Measurements from ENCODE around the gene UBE2D1. TPM values are rescaled to one million over a fixed set of nuclear protein-coding genes. Genes with fewer than 3 reads are reported as not detected.

Gene UBE2D1
- total and polyA plus RNA-seq, 2 of the 8 experiments (the other 6 are each of a cell fraction or from before 2014, with no cell fraction given) = 21.2 to 33.5 TPM

- 93% methylated on average over 2 of the region's 2 CpGs; no CpG with 5 or more reads in 1 of the 2 experiments for WGBS, 2 experiments (ENCODE audit: extremely low coverage in 1 of 2, insufficient coverage in 1 of 2, insufficient read length in 1 of 2, insufficient replicate concordance in 2 of 2, low coverage in 1 of 2, low lambda C conversion rate in 2 of 2, missing lambda C conversion rate in 1 of 2)
- DNase-seq (ENCODE audit: low read depth in 1 of 2, low spot score in 2 of 2) = no peak
- Histone ChIP-seq H2BK20ac (ENCODE audit: low read length) (no peak overlapping the region), H3K36me3 (ENCODE audit: control insufficient read depth in 2 of 4, insufficient read depth in 4 of 4, low read length in 3 of 4) (peaks cover 2 to 11% (median 3%) of the 10 kb centered on the region in 4 experiments; a peak in 2 of 8 replicates), H3K23ac (ENCODE audit: insufficient read length) (no peak overlapping the region), H2BK5ac (ENCODE audit: low read depth, low read length) (no peak overlapping the region), H3K14ac (ENCODE audit: insufficient read length) (no peak overlapping the region), H3K56ac (replicated peaks; ENCODE audit: insufficient read length, low read depth, low read length) (no peak overlapping the region), H3K18ac (ENCODE audit: extremely low read depth, low read length) (no peak overlapping the region), H3K23me2 (ENCODE audit: low read depth, low read length) (no peaks in the 10 kb centered on the region), H2BK15ac (ENCODE audit: low read length) (no peak overlapping the region), H2AK5ac (ENCODE audit: low read depth, low read length) (no peak overlapping the region), H3K9me3 (ENCODE audit: insufficient read depth in 2 of 2, low read depth in 1 of 2, low read length in 1 of 2) (no peaks in the 10 kb centered on the region), H3K79me2 (ENCODE audit: control insufficient read depth in 1 of 2, insufficient read depth in 2 of 2, low read length in 2 of 2) (peaks cover 0 to 18% of the 10 kb centered on the region in 2 experiments; a peak in 2 of 4 replicates), H3K4ac (replicated peaks; ENCODE audit: insufficient read length, low read depth, low read length) (no peak overlapping the region), H3K27me3 (replicated peaks in 1 of 4; ENCODE audit: control insufficient read depth in 3 of 4, extremely low read depth in 1 of 4, insufficient read depth in 3 of 4, low read length in 3 of 4) (no peaks in the 10 kb centered on the region), H3K9ac (replicated peaks in 1 of 4; ENCODE audit: extremely low read depth in 1 of 4, low read depth in 3 of 4, low read length in 3 of 4) (no peak overlapping the region), H2AFZ (ENCODE audit: low read length) (no peak overlapping the region), H2BK120ac (replicated peaks; ENCODE audit: low read depth, low read length) (no peak overlapping the region), H3K79me1 (ENCODE audit: low read depth, low read length) (no peaks in the 10 kb centered on the region; the same call in 1 of the 2 replicates), H2BK12ac (ENCODE audit: low read depth, low read length) (no peak overlapping the region), H4K8ac (ENCODE audit: extremely low read depth, insufficient read depth, low read length) (no peak overlapping the region), H3K27ac (ENCODE audit: low read depth, low read length) (no peak overlapping the region), H3K4me3 (ENCODE audit: extremely low read depth in 1 of 4, insufficient read depth in 2 of 4, low read depth in 3 of 4, low read length in 4 of 4) (no peak overlapping the region), H4K91ac (replicated peaks; ENCODE audit: insufficient read length, low read length) (no peak overlapping the region), H3K4me2 (ENCODE audit: insufficient read depth in 1 of 2, low read depth in 2 of 2, low read length in 2 of 2) (no peak overlapping the region), H4K5ac (ENCODE audit: insufficient read length, low read depth, low read length) (no peak overlapping the region), H3K4me1 (replicated peaks in 1 of 4; ENCODE audit: control insufficient read depth in 3 of 4, insufficient read depth in 4 of 4, low read length in 3 of 4) (no peaks in the 10 kb centered on the region; a peak in 1 of 7 replicates), H4K20me1 (replicated peaks in 1 of 2; ENCODE audit: control insufficient read depth in 1 of 2, insufficient read depth in 2 of 2, low read length in 2 of 2) (peaks cover 0 to 3% of the 10 kb centered on the region in 2 experiments)
- no peak for FAIRE-seq
- ChIA-PET CTCF (ENCODE audit: partially characterized antibody) (interaction anchor here (0.6 kb wide), 1 partner anchor 23 kb away, joined by 3 read pairs; no protein-coding TSS in a partner anchor), POLR2A (ENCODE audit: partially characterized antibody) (no interaction called here)
- no peak for TF ChIP-seq CEBPB (IDR thresholded peaks at IDR 0.05; ENCODE audit: low read depth, low read length)
- TF ChIP-seq SAP30 (IDR thresholded peaks at IDR 0.05; ENCODE audit: insufficient read depth, insufficient replicate concordance, low read length) = no peak
- TF ChIP-seq HDAC6 (IDR thresholded peaks at IDR 0.05; ENCODE audit: low read depth, low read length) = no peak
- no peak for TF ChIP-seq POU5F1 (IDR thresholded peaks at IDR 0.05; ENCODE audit: low read depth, low read length)
Measured at GRCh38 chr10:58361353-58361752, 26.5 kb downstream of the UBE2D1 start.

All from H1 (cell line).